HL-60/S4 (cell line): ENCODE measurements around the gene DCAF4.
"Not testable (repeated sequence)": the region's sequence is repeated elsewhere in the genome, so short reads cannot be mapped to it uniquely, and the experiment has no call there.

Experiments
- in situ Hi-C: fragments of 300-500 bp; cut with MboI; formaldehyde crosslinking; loops from 2 replicates; pipeline ENCODE4 v1.14.3; 2022; ENCODE audit warnings: low sequenced_read_pairs

Gene DCAF4

GRCh38 chr14:72929316-72930080 is 3.2 kb downstream of the DCAF4 start:
- in situ Hi-C loops = no loop called here

GRCh38 chr14:72932893-72933292 is 6.6 kb downstream of the DCAF4 start:
- in situ Hi-C loops = no loop called here

GRCh38 chr14:72939630-72940029 is 13.4 kb downstream of the DCAF4 start:
- in situ Hi-C loops = no loop called here

GRCh38 chr14:72941286-72941985 is 15.2 kb downstream of the DCAF4 start:
- in situ Hi-C loops = no loop called here

- in situ Hi-C loops = no loop called here
These were observed 16.7 kb downstream of the DCAF4 start for GRCh38 chr14:72942934-72943333.

- in situ Hi-C loops = no loop called here
These were observed 17.7 kb downstream of the DCAF4 start for GRCh38 chr14:72943876-72944430.

GRCh38 chr14:72945356-72946027 is 19.2 kb downstream of the DCAF4 start:
- in situ Hi-C loops = no loop called here

- in situ Hi-C loops = no loop called here
These were observed 20.2 kb downstream of the DCAF4 start for GRCh38 chr14:72946491-72946890.

- in situ Hi-C loops = no loop called here
These were observed 21.3 kb downstream of the DCAF4 start for GRCh38 chr14:72947366-72948160.

GRCh38 chr14:72948481-72949138 is 22.3 kb downstream of the DCAF4 start:
- in situ Hi-C loops = no loop called here

GRCh38 chr14:72952171-72952570 is 25.9 kb downstream of the DCAF4 start:
- in situ Hi-C loops = no loop called here

- in situ Hi-C loops = not testable (repeated sequence)
These were observed 30.5 kb downstream of the DCAF4 start for GRCh38 chr14:72956741-72957140.

GRCh38 chr14:72957213-72957612 is 30.9 kb downstream of the DCAF4 start:
- in situ Hi-C loops = no loop called here

GRCh38 chr14:72958548-72958947 is 32.3 kb downstream of the DCAF4 start:
- in situ Hi-C loops = no loop called here

- in situ Hi-C loops = not testable (repeated sequence)
These were observed 34.8 kb downstream of the DCAF4 start for GRCh38 chr14:72961016-72961415.

GRCh38 chr14:72961579-72962335 is 35.5 kb downstream of the DCAF4 start:
- in situ Hi-C loops = no loop called here

GRCh38 chr14:72962336-72962754 is 36.1 kb downstream of the DCAF4 start:
- in situ Hi-C loops = not testable (repeated sequence)

GRCh38 chr14:72962829-72963312 is 36.6 kb downstream of the DCAF4 start:
- in situ Hi-C loops = no loop called here

- in situ Hi-C loops = no loop called here
These were observed 39.0 kb downstream of the DCAF4 start for GRCh38 chr14:72965249-72965648.
